SK-N-DZ (cell line): Measurements from ENCODE around the gene AADACL4.
"Not testable (repeated sequence)": the region's sequence is repeated elsewhere in the genome, so short reads cannot be mapped to it uniquely, and the experiment has no call there.

Experiments
- DNase-seq: peaks from one replicate; pipeline ENCODE4 v3.0.0-alpha.2; 2015; ENCODE audit warnings: low spot score

The AADACL4 gene

DNA sequence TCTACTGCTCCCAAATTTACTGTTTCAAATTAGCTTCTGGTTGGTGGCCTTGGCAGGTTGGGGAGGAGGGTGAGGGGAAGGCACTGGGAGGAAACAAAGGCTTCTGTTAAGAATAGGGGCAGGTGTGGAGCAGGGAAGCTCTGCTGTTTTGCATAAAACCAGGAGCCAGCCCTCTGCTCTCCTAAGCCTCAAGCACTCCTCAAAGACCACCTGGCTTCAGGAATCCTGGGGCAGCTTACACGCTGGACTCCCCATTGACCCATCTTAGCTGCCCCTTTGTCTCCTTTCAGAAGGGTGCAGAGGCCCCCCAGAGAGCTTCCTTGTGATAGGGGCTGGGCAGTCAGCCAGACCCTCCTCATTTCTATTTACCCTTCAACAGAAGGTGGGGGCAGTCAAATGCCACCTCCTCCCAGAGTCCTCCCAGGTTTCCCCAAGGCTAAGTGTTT lies 14.4 kb upstream of the AADACL4 start:
- no peak for DNase-seq

DNA sequence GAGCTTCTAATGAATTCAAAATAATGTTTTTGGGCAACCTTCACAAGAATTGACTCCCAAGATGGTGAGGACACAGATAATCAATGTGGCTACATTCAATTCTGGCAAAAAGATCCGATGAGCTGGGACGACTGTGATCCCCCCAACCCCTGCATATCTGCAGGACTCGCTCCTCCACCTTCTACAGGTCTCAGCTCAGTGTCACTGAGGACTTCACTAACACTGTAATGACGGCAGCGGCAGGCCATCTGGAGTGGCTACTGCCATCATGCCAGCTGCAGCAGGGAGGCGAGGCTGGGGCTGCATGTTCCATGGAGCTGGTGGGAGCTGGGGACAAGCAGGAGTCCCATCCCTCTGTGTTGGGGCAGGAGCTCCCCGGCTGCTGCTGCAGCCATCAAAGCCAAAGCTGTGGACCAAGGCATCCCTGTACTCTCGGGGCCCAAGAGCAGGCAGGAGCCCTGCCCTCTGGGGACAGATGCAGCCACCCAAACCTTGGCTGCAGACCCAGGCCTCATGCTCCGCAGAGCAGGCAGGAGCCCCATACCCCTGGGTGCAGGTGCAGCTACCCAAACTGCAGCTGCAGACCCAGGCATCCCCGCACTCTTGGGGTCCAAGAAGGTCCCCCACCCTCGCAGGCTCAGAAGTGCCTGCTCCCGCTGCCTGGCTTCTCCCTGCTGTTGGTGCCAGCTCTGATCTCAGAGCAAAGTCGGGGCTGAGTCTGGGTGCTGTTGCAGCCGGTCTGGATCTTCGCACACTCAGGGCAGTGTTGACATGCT lies 13.7 kb upstream of the AADACL4 start:
- no peak for DNase-seq

DNA sequence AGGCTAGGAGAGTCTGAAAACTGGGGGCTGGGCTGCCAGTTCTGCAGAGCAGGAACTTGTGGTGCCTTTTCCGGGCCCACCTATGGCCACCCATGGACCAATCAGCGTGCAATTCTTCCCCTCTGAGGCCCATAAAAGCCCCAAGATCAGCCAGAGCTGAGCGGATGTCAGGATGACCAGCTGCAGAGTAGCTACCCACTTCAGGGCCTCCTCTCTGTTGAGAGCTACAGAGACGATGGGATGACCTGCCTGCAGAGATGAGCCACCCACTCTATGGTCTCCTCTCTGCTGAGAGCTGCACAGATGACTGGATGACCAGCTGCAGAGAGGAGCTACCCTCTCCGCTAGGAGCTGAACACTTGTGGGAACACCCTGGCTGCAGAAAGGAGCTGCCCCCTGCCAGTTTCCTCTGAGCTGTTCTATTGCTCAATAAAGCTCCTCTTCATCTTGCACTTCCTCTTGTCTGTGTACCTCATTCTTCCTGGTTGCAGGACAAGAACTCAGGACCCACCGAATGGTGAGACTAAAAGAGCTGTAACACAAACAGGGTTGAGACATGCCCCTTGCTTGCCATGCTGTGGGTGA lies 12.8 kb upstream of the AADACL4 start:
- no peak for DNase-seq

DNA sequence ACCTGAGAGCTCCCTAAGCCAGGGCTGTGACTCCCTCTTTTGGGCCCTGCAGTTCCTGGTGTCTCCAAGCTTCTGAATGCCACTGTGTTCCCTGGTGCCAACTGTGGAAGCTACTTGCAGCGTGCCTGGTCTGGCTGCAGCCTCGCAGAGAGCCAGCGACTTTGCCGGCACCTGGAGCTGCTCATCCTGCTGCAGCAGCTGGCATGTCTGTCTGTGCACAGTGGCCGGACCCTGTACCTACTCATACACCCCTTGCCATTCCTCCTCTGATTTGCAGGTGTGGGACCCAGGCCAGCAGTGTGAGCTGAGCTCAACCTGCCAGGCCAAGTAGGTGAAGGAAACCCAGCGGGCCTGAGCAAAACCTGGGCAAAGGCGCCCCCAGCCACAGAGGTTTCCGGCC lies 12.3 kb upstream of the AADACL4 start:
- no peak for DNase-seq

DNA sequence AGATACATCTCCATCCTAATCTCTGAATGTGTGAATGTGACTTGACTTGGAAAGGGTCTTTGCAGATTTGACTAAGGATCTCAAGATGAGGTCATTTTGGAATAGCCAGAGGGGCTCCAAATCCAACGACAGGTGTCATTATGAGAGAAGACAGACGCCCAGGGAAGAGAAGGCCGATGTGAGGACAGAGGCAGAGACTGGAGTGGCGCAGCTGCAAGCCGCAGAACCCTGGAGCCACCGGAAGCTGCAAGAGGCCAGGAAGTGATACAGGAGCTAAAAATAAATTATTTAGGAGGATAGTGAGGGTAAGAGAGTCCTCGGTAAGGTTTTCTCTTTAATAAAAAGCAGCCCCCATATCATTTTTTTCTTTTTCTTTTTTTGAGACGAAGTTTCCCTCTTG lies 9.7 kb upstream of the AADACL4 start:
- no peak for DNase-seq

DNA sequence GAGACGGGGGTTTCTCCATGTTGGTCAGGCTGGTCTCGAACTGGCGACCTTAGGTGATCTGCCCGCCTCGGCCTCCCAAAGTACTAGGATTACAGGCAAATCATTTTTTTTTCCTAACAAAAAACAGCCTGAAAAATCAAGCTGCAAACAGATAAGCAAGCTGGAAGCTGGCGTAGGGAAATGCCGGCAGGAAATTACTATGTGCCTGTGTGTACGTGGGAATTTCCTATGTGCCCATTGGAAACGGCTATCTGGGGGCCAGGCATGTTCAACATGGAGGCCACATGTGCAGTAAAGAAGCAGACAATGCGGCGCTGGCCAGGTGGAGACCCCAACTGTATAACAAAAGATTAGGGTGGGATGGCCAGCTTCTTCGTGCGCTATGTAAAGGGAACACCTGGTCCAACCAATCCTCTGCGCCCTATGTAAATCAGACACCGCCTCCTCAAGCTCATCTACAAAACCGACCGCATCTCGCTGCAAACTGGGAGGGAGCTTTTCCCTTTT lies 9.1 kb upstream of the AADACL4 start:
- no peak for DNase-seq

DNA sequence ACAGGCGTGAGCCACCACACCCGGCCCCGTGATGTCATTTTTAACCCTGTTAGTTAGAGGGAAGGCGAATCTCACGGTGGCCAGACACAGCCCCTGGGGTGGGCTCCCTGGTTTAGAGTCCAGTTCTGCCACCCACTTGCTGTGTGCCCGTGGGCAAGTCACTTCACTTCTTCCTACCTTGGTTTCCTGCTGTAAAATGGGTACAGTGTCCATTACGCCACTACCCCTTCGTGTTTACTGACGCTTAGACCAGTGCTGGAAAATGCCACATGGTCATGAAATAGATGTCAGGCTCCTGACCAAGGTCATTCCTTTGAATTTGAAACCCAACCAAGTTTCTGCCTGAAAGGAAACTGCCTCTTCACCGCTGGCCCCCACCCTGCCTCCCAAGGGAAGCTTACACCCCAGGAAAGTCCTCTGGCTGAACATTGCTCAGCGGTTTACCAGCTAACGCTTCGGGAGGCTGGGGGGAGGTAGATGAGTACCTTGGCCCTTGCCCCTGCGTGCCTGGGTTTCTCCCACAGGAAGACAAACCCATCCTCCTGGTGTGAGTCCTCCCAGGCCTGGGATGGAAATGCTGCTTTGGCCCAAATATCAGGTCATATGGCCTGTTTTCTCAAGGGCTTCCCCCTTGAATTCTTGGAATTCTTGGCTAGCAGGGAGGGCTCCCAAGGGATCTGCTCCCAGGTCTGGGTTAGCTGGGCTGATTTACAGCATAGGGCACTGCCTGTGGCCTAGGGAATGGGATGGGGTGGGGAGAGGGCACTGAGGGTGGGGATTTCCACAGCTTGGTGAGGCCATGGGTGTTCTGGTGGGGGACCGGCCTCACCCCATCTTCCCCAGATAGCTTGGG lies 7.6 kb upstream of the AADACL4 start:
- no peak for DNase-seq

DNA sequence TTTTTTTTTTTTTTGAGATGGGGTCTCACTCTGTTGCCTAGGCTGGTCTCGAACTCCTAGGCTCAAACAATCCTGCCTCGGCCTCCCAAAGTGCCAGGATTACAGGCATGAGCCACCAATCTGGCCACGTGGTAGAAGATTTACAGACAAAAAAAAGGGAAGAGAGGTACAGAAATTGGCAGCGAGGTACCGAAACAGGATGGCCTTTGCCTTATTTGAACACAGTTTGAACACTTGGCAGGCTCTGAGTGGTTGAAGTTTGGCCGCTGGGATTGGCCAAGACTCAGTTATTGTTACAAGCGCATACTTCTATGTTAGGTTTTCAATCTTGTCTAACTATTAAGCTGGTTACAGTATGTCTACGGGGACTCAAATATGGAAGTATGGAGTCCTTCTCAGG lies 6.2 kb upstream of the AADACL4 start:
- no peak for DNase-seq

DNA sequence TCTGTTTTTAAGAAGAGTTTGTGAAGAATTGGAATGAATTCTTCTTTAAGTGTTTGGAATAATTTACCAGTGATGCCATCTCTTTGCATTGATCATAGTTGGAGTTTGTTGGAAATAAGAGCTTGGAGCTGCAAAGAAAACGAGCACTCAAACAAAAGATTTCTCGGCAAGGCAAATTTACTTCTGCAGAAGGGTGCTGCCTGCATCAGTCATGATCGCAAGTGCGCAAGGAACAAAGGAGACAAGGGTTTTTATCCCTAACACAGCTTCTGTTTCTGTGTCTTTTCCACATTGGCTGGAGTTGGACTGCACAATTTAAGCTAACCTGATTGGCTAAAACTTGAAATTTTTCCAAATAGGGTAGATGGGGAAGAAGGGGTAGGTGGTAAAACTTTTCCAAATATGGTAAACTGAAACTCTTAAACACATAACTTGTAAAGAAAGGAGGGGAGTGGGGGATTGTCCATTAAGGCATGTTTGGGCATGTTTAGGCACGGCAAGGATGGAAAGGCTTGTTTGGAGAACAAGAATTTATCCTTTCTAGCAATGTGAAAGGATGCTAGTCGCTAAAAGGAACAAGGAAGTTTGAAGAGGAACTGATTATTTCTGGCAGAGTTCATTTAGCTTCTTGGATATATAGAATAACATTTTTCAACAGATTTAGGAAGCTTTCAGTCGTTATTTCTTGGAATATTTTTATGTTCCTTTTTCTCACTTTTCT lies 3.5 kb upstream of the AADACL4 start:
- DNase-seq: no peak

DNA sequence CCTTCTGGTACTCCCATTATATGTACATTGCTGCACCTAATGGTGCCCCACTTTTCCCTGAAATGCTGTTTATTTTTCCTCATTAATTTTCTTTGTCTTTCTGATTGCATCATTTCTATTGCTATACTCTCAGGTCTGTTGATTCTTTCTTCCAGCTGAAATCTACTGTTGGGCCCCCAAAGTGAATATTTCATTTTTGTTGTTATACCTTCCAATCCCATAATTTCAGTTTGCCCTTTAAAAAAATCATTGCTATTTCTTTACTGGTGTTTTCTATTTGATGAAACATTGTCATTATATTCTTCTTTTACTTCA lies 3.0 kb upstream of the AADACL4 start:
- no peak for DNase-seq

DNA sequence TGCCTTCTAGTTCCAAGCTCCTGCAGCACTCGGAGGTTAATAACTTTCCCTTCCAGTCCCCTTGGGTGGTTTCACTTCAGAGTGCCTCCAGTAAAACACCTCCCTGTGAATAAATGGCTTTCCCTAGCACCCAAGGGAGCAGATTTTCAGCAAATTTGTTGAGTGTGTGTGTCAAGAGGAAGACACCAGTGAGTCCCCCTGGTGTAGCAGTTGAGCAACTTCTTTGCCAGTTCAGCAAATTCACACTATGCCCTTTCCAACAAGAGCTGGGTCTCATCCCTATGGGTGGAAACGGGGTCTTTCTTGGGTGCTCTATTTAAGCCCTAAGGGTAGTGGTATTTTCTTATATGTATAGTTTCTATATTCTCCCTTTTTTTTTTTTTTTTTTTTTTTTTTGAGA lies 806 bp upstream of the AADACL4 start:
- DNase-seq: no peak

DNA sequence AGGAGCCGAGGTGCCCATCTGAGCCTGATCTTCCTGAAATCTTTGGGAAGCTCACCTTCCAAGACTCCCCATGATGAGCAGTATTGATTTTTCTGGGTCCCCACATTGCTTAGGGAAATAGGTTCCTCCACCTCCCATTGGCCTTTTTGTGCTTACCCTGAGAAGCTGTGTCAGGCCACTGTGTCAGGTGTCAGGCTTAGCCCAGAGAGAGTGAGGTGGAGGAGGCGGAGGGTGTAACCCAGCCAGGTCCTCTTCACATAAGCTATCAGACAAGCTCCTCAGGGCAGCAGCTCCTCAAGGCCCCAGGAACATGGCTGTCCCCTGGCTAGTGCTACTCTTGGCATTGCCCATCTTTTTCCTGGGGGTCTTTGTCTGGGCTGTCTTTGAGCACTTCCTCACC lies 352 bp downstream of the AADACL4 start:
- no peak for DNase-seq

DNA sequence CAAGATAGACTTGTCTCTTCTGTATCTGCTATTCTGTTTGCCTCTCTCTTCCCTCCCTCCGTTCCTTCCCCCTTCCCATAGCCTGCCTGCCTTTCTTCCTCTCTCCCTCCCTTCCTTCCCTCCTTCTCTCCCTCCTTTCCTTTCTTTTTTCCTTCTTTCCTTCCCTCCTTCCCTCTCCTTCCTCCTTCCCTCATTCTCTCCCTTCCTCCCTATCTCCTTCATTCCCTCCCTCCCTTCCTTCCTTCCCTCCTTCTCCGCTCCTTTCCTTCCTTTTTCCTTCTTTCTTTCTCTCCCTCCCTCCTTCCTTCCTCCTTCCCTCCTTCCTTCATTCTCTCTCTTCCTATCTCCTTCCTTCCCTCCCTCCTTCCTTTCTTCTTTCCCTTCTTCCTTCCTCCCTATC lies 944 bp downstream of the AADACL4 start:
- DNase-seq: no peak

DNA sequence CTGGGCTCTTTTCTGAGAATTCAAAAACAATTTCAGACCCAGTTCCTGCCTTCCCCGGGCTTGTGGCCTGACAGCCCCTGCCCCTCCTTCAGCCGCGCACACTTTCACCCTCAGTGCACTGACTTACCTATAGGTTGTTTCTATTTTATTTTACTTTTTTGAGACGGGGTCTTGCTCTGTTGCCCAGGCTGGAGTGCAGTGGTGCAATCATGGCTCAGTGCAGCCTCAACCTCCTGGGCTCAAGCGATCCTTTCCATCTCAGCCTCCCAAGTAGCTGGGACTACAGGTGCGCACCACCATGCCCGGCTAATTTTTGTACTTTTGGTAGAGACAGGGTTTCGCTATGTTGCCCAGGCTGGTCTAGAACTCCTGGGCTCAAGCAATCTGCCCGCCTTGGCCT lies 1.5 kb downstream of the AADACL4 start:
- not testable (repeated sequence) for DNase-seq

DNA sequence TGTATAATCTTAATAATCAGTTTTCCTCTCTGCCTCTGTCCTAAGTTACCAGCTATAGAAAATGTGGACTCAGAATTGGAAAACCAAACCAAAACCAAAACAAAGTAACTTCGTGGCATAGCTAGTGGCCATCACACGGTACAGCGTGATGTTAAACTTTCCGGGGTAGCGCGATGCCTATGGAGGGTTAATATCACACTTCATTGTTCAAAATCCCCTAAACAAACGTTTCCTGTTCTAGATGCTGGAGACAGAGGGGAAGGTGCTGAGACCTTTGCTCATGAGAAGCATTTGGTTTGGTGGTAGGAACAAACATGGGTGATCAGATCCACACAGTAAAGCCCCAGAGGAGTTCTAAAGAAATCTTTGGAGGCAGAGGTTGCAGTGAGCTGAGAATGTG lies 4.9 kb downstream of the AADACL4 start:
- no peak for DNase-seq

DNA sequence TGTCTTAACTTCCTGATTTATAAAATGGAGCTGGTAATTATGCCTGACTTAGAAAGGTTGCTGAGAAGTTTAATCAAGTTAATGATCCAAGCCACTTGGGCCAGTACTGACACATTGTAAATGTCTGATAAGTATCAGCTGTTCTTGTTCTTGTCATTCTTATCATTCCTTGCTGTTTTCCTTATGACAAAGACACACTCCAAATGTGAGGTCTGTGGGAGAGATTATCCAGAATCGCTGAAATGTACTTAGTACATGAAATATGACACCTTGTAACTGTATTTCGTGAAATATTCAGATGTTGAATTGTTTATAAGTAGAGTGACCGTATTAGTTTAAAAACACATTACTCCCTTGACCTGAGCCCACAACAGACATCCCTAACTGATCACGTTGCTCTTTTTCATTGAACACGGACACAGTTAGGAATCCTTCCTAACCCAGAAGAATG lies 6.1 kb downstream of the AADACL4 start:
- DNase-seq: peak; percentile 25

DNA sequence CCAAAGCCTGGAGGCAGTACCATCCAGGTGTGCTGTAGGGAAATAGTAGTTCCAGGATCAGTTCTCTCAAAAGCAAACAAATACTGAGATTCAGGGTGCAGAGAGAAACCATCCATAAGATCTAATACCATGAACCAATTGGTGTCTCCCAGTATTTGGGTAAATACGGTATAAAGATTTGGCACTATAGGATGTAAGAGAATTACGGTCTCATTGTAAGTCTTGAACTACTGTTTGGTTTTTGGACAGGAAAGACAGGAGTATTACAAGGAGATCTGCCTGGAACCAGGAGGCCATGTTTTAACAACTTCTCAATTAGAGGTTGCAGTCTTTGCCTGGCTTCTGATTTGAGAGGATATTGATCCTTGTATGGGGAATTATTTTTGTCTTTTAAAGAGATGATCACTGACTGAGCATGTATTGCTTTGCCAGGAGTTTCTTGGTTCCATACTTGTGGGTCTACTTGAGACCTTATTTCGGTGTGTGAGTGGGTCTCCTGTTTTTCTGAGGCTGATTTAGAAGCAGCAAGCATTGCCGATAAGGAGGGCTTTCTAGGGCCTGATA lies 10.2 kb downstream of the AADACL4 start:
- no peak for DNase-seq

DNA sequence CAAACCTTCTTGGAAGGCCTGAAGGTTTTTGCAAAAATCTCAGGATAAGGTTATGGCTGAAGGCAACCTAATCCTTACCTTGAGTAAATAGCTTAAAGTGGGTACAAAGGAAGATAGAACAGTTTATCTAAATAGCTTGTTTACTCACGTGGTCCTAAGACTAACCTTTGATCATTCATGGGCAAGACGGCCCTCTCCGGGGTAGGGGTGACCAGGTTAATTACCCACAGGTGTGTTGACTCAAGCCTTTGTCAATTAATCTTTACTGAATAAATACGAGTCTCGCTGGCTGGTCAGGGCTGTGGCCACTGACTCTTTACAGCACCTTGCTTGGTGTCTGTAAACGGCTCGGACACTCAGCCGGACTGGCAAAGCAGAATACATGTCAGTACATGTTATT lies 10.8 kb downstream of the AADACL4 start:
- no peak for DNase-seq

DNA sequence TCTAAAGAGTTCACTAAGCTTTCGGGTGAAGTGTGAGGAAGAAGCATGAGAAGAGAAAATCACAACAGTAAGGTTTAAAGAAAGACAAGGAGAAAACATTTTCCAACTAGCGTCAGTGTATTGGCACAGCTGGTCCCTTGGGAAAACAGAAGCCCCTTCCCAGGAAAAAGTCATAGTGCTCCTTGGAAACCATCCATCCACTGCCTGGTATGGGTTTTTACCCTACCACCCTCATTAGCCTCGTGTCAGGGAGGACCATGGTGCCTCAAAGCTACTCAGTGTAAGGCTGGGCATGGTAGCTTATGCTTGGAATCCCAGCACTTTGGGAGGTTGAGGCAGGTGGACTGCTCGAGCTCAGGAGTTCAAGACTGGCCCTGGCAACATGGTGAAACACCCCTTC lies 12.7 kb downstream of the AADACL4 start:
- no peak for DNase-seq

DNA sequence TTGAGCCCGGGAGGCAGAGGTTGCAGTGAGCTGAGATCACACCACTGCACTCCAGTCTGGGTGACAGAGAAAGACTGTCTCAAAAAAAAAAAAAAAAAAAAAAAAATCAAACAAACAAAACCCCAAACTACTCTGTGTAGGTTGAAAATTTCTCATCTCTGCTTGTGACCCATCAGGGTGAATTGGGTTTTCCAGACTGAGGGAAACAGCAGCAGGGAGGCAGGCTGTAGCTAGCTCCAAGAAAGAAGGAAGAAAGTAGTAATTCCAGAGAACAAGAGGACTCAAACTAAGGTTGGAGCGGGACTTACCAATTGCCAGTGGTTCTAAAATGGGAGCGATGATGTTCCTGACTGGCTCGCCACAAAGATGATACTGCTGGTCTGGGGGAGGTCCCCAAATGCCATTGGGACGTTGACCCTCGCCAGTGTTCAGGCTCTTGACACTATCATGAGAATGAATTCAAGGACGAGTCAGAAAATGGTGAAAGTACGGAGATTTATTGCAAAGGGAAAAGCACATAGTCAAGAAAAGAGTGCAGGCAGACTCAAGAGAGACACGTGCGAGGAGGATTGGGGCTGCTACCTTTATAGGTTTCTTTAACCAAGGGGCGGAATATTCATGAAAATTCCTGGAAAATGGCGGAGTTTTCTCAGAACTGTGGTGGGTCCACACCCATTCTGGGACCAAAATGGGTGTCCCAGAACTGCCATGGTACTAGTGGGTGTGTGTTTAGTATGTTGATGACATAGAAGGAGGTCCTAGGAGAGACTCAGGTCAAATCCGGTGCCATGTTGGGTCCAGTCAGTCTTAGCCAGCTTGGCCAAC lies 13.4 kb downstream of the AADACL4 start:
- no peak for DNase-seq
